Nephron progenitor cell (in vitro differentiated cells): ENCODE data around the gene FFAR2.

Experiments used
- DNase-seq: peaks from one replicate; pipeline ENCODE4 v3.0.0; 2021
- H3K27ac Mint-ChIP-seq: 2 replicates; pipeline ENCODE4 v1.8.0; 2021; ENCODE audit warnings: mild to moderate bottlenecking, moderate library complexity, mixed read lengths
- H3K27me3 Mint-ChIP-seq: 2 replicates; pipeline ENCODE4 v1.8.0; 2021; ENCODE audit warnings: mild to moderate bottlenecking, low read depth, mixed read lengths; ENCODE audit not compliant: poor library complexity
- H3K36me3 Mint-ChIP-seq: 2 replicates; pipeline ENCODE4 v1.8.0; 2021; ENCODE audit warnings: low read depth, mixed read lengths
- H3K4me1 Mint-ChIP-seq: 2 replicates; pipeline ENCODE4 v1.8.0; 2021; ENCODE audit warnings: mixed read lengths
- H3K4me3 Mint-ChIP-seq: 2 replicates; pipeline ENCODE4 v1.8.0; 2021; ENCODE audit warnings: mild to moderate bottlenecking, moderate library complexity, mixed read lengths
- H3K9me3 Mint-ChIP-seq: 2 replicates; pipeline ENCODE4 v1.8.0; 2021; ENCODE audit warnings: mild to moderate bottlenecking, moderate library complexity, mixed read lengths
- TF ChIP-seq, protein P1 (sequence below): fragments of 200-600 bp; sonication (generic); IDR thresholded peaks from 2 replicates; pipeline ENCODE4 v1.5.0; 2021; ENCODE audit warnings: antibody characterized with exemption

Gene FFAR2

DNA sequence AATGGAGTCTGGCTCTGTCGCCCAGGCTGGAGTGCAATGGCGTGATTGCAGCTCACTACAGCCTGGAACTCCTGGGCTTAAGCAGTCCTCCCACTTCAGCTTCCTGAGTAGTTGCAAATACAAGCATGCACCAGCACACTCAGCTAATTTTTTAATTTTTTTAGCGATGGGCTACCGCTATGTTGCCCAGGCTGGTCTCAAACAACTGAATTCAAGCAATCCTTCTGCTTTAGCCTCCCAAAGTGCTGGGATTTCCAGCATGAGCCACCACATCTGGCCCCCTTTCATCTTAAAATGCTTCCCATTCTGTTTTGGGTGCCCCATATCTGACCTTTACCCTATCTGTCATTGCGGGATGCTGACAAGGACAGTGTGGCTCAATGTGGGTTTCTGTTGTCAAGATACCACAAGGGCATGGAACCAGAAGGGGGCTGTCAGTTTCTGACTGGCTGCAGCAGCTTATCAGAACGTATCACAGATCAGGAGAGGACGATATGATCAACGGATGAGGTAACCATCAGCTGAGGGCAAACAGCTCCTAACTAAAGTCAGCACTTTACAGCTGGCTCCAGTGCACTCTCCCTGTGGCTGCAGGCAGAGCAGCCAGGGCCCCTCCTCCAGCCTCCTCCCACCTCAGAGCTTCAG lies 44.8 kb upstream of the FFAR2 start:
- TF ChIP-seq, protein P1, sequence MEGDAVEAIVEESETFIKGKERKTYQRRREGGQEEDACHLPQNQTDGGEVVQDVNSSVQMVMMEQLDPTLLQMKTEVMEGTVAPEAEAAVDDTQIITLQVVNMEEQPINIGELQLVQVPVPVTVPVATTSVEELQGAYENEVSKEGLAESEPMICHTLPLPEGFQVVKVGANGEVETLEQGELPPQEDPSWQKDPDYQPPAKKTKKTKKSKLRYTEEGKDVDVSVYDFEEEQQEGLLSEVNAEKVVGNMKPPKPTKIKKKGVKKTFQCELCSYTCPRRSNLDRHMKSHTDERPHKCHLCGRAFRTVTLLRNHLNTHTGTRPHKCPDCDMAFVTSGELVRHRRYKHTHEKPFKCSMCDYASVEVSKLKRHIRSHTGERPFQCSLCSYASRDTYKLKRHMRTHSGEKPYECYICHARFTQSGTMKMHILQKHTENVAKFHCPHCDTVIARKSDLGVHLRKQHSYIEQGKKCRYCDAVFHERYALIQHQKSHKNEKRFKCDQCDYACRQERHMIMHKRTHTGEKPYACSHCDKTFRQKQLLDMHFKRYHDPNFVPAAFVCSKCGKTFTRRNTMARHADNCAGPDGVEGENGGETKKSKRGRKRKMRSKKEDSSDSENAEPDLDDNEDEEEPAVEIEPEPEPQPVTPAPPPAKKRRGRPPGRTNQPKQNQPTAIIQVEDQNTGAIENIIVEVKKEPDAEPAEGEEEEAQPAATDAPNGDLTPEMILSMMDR: no peak
- no peak overlapping the region for H3K4me3 Mint-ChIP-seq

DNA sequence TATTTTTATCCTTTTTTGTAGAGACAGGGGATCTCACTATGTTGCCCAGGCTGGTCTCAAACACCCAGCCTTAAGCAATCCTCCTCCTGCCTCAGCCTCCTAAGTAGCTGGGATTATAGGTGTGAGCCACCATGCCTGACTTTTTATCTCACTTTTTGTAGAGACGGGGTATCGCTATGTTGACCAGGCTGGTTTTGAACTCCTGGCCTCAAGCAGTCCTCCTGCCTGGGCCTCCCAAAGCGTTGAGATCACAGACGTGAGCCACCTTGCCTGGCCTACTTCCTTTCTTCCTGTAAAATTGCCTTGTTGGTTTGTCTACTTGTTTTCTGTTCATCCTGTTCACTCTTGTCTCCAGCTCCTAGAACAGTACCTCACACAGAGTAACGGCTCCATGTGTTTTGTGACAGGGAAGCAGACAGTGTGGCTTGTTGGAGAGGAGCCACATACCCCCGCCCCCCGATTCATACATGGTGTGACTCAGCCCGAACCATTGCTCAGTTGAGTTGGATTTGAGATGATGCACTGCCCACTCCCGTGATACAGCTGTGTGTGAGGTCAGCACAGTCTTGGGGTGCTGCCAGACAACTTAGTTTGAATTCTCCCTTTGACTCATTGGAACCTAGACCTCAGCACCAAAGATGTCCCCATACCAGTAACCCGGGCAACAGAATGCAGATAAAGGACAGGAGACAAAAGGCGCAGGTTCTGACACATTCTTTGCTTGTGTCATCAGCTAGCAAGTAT lies 43.0 kb upstream of the FFAR2 start:
- H3K27ac Mint-ChIP-seq: peak overlapping the region; percentile 1
- H3K4me3 Mint-ChIP-seq: no peak overlapping the region
- H3K4me1 Mint-ChIP-seq: no peaks in the 10 kb centered on the region
- no peaks in the 10 kb centered on the region for H3K9me3 Mint-ChIP-seq
- no peak for DNase-seq
- TF ChIP-seq, protein P1: no peak
- H3K36me3 Mint-ChIP-seq: no peaks in the 10 kb centered on the region
- H3K27me3 Mint-ChIP-seq: peaks cover 38% of the 10 kb centered on the region

More for the DNA sequence above, 44.8 kb upstream of the FFAR2 start:
- Mint-ChIP-seq H3K9me3 (no peaks in the 10 kb centered on the region), H3K4me1 (no peaks in the 10 kb centered on the region), H3K27me3 (peaks cover 21% of the 10 kb centered on the region), H3K36me3 (no peaks in the 10 kb centered on the region), H3K27ac (no peak overlapping the region)
- no peak for DNase-seq

DNA sequence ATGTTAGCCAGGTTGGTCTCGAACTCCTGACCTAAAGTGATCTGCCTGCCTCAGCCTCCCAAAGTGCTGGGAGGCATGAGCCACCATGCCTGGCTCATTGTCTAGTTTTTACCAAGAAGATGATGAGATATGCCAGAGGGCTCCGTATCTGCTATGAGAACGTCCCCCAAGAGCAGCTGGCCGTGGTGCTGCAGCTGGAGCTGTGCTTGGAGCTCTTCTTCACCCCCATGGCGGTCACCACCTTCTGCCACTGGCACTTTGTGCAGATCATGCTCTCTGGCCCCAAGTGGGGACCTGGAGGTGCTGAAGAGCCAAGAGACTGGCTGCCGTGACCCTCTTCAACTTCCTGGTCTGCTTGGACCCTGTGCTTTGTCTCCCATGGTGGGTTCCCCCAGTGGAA lies 40.4 kb upstream of the FFAR2 start:
- H3K27me3 Mint-ChIP-seq: peaks cover 40% of the 10 kb centered on the region
- no peaks in the 10 kb centered on the region for H3K4me1 Mint-ChIP-seq
- no peaks in the 10 kb centered on the region for H3K9me3 Mint-ChIP-seq
- H3K4me3 Mint-ChIP-seq: no peak overlapping the region
- no peak overlapping the region for H3K27ac Mint-ChIP-seq
- no peak for DNase-seq
- no peaks in the 10 kb centered on the region for H3K36me3 Mint-ChIP-seq
- TF ChIP-seq, protein P1: no peak

DNA sequence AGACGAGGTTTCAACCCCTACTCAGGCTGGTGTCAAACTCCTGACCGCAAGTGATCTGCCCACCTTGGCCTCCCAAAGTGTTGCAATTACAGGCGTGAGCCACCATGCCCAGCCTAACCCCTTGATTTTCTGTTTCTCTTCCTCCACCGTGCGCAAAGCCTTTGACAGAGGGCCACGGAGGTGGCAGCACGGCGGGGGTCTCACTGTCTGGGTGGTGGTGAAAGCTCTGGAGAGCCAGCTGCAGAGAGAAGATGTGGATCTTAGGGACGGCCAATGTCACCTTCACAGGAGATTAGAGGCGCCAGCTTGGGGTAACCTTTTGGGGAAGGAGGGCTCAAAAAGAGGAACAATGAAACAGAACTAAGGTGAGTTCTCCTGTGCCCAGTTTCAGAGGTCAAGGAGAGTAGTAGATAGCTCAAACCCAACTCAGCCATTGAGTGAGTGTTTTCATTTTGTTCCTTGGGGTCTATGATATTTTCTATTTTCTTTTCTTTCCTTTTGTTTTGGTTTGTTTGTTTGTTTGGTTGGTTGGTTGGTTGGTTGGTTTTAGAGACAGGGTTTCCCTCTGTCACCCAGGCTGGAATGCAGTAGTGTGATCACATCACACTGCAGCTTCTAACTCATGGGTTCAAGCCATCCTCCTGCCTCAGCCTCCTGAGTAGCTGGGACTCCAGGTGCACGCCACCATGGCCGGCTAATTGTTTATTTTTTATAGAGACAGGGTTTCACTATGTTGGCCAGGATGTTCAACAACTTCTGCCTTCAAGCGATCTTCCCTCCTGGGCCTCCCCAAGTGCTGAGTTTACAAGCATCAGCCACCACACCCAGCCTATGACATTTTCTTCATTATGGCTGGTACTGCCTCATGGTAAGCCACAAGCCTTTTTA lies 39.5 kb upstream of the FFAR2 start:
- H3K27me3 Mint-ChIP-seq: peaks cover 48% of the 10 kb centered on the region
- TF ChIP-seq, protein P1: no peak
- H3K36me3 Mint-ChIP-seq: no peaks in the 10 kb centered on the region
- no peak overlapping the region for H3K27ac Mint-ChIP-seq
- H3K9me3 Mint-ChIP-seq: no peaks in the 10 kb centered on the region
- DNase-seq: no peak
- H3K4me1 Mint-ChIP-seq: no peaks in the 10 kb centered on the region
- no peak overlapping the region for H3K4me3 Mint-ChIP-seq

DNA sequence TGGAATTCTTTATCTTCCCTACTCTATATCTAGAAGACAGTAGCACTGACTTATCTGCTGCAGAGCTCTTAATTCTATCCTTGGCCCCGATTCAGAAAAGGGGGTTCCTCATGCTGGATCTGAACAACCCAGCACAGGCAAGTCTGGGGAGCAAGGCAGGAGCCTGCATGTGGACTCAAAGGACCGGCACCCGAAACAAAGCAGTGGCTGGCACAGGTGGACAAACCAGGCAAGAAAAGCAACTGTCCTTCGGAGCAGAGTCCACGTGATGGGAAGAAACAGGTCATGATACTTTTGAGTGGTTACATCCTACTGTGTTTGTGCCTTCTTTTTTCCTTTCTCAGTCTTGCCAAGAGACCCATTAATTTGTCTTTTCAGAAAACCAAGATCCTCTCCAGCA lies 38.9 kb upstream of the FFAR2 start:
- H3K4me1 Mint-ChIP-seq: no peaks in the 10 kb centered on the region
- no peak for DNase-seq

More for the DNA sequence above, 38.9 kb upstream of the FFAR2 start:
- no peak overlapping the region for H3K27ac Mint-ChIP-seq
- no peaks in the 10 kb centered on the region for H3K36me3 Mint-ChIP-seq
- H3K27me3 Mint-ChIP-seq: peaks cover 54% of the 10 kb centered on the region
- TF ChIP-seq, protein P1: no peak
- H3K4me3 Mint-ChIP-seq: no peak overlapping the region
- H3K9me3 Mint-ChIP-seq: no peaks in the 10 kb centered on the region
